CD4-positive, alpha-beta T cell treated with Interleukin-4 for 4 hours (primary cell): ENCODE measurements around the gene SLC31A2.
"Not testable (repeated sequence)": the region's sequence is repeated elsewhere in the genome, so short reads cannot be mapped to it uniquely, and the experiment has no call there.

Experiments
- DNase-seq: peaks from one replicate; pipeline ENCODE4 v3.0.0-alpha.2; 2020

The SLC31A2 gene, protein sequence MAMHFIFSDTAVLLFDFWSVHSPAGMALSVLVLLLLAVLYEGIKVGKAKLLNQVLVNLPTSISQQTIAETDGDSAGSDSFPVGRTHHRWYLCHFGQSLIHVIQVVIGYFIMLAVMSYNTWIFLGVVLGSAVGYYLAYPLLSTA

DNA sequence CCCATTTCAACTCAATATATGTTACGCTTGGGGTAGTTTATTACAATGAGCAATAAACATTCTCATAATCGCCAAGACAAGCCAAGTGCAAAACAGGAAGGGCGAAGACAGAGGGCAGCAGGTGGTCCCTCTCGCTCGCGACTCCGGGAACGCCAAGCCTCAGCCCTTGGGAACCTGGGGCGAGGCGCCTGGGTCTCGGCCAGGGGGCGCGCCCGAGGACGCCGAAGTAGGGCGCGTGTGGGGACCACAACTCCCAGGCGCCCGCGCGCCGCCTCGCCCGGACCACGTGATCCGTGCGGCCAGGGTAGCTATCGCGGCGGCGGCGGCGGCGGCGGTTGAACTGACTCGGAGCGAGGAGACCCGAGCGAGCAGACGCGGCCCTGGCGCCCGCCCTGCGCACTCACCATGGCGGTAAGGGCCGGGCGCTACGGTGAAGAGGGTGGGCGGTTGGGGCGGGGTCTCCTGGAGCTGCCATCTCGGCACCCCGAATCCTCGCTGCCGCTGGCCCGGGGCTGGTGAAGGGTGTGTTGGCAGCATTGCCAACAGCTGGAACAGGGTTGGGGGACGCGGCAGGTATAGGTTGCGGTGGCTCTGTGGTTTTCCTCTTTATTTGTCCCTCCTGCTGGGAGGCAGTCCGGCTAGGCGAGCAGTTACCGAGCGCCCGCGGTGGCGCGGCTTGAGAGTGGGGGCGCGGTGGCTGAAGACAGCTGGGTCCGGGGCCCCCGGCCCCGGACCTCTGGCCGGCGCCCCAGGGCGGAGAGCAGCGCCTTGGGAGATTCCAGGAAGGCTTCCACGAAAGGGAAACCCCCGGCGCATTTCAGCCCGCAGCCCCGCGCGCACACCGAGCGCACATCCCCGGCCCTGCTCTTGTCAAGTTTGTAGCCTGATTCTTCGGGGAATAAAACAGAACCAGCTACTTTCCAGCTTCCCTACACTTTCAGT, at the start of gene SLC31A2:
TSS of gene SLC31A2 (plus strand) at position 338 of the 942 bp plus-strand sequence. CDS start at position 406, 68 bp downstream.
- peak; percentile 77 for DNase-seq

GRCh38 chr9:113105345-113105744, 45.5 kb upstream of the SLC31A2 start:
- DNase-seq = not testable (repeated sequence)

DNA sequence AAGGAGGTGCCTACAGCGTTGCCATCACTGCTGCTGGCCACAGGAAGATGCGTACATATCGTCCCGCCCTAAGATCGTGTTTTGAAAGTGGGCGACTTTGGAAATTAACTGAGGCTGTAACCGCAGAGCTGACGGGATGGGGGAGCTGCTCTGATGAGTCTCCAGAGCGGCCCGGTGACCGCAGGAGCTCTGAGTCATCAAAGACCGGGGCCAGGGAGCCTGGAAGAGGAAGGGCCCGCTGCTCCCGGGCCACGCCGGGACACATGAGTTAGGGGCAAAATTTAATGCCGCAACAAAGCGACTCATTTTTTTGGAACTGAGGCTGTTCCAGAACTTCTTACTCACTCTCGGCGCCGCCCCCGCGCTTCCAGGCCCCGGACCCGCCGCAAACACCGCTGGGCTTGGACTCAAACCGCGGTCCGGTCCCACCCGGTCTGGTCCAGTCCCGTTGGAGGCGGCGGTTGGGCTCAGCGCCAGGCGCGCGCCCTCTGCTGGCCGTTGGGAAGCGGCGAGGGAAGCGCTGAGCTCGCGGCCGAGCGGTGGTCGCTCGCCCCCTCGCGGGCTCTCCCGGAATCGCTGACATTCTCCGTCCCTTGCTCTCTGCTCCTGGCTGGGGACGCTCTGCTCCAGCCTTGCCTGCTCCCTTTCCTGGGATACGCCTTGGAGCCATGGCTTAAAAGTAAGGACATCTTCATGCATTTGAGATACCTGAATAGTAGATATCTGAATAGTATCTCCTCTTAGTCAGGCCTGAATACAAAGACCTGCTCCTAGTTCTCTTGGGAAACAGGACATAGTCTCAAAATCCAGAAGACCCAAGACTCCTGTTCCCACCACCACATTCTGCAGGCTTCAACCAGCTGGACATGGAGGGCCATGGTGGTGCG, 39.5 kb upstream of the SLC31A2 start:
- DNase-seq = not testable (repeated sequence)

- DNase-seq = not testable (repeated sequence)
Observed at GRCh38 chr9:113112706-113113510, 37.9 kb upstream of the SLC31A2 start.

DNA sequence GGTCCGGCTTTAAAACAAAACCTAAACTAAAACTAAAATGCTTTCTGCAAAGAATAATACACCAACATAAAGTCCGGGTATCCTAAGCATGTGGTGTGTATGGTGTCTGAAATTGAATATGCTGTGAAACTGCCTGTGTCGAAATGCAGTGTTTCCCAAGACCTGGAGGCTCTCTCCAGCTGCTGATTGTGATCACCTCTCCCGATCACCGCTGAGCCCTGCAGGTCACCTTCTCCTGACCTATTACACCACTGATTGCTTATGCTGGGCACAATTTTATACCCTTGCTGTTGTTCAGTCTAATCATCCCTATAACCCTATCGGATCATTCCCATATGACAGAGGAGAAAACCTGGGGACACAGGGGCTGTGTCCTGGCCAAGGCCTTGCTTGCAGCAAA, 32.0 kb upstream of the SLC31A2 start:
- not testable (repeated sequence) for DNase-seq

GRCh38 chr9:113125386-113126035, 25.3 kb upstream of the SLC31A2 start:
- no peak for DNase-seq

- no peak for DNase-seq
Observed at GRCh38 chr9:113129466-113129865, 21.3 kb upstream of the SLC31A2 start.

- DNase-seq = no peak
Observed at GRCh38 chr9:113129884-113130283, 20.9 kb upstream of the SLC31A2 start.

GRCh38 chr9:113131689-113132151, 19.1 kb upstream of the SLC31A2 start:
- DNase-seq = no peak

- no peak for DNase-seq
Observed at GRCh38 chr9:113137196-113138168, 13.3 kb upstream of the SLC31A2 start.

- no peak for DNase-seq
Observed at GRCh38 chr9:113138760-113139159, 12.0 kb upstream of the SLC31A2 start.

GRCh38 chr9:113139225-113139829, 11.5 kb upstream of the SLC31A2 start:
- DNase-seq = no peak

- no peak for DNase-seq
Observed at GRCh38 chr9:113139953-113140352, 10.9 kb upstream of the SLC31A2 start.

- not testable (repeated sequence) for DNase-seq
Observed at GRCh38 chr9:113140896-113141295, 9.9 kb upstream of the SLC31A2 start.

DNA sequence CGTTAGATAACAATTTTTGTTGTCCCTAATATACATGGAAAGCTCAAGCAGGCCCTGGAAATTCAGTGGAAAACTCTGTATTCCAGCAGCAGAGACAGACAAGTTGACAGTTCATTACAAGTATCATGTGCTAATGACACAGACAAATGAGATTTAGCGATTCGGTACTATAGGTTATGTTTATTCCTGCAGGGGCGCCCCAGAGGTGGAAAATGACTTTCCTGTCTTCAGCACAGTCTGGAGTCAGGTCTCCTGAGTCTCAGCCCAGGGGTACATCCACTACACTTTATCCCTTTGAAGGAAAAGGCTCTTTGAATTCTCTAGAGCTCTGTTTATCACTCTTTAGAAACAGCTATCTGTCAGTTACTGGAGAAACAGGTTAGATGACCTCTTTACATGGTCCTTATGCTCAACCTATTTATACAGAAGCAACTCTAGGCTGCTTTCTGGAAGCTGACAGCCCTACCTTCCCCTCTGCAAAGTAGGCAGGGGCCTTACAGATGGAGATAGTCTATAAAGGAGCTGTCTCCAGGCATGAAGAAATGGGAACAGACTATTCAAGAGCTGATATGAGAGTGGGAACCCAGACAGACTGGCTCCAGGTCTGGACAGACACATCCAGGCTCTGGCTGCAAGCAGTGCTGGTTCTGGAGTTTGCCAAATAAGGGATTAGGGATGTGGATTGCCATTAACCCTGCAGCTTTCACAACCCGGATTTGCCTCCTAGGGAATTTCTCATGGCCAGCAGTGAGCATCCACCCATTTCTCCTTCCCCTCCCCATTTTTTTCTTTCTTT, 7.2 kb upstream of the SLC31A2 start:
- DNase-seq = no peak

- DNase-seq = no peak
Observed at GRCh38 chr9:113148372-113148705, 2.5 kb upstream of the SLC31A2 start.

DNA sequence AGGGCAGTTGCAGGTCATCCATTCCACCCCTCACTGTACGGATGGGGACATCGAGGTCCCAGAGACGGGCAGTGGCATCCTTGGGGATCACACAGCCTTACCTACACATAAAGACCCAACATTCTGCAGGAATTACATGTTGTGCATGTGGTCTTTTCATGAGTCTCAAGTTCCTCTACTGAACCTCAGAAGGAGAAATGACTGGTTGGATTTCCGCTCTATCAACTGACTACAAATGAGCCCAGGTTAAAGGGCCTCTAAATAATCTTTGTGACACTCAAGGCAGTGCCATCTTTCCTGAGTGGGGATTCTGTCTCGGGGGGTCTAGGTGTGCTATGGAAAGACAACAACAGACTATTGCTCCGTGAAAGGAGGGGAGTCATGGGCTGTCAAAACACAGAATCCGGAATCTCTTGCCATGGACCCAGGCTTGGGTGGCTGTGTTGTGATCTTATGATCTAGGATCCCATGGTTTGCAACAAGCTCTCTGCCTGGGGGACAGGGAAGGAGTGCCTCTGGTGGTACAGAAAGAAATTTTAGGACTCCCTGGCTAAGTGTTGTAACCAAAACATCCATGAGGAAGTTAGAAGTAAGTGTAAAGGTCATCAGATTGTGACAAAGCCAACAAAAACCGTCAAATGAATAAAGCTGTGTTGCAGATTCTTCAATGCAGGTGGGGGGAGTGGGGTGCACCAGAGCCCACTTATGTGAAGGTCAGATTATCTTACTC, 1.9 kb upstream of the SLC31A2 start:
- DNase-seq = no peak

DNA sequence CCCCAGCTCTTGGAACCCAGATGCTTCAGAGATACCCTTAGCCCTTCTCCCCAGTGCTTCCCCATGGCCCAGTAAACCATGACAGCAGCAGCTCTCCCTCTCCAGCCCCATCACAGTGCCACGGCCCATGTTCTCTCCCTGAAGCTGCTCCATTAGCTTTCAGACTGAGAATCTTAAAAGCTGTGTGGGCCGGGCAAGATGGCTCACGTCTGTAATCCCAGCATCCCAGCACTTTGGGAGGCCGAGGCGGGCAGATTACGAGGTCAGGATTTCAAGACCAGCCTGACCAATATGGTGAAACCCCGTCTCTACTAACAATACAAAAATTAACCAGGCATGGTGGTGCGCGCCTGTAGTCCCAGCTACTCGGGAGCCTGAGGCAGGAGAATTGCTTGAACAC, 1.2 kb upstream of the SLC31A2 start:
- DNase-seq = not testable (repeated sequence)
